Measurements from ENCODE around the gene CCDC24. TPM values are rescaled to one million over a fixed set of nuclear protein-coding genes. Genes with fewer than 3 reads are reported as not detected.

Gene CCDC24
- total RNA-seq, 1 experiment from 2014 or later = 24.4 TPM

DNA sequence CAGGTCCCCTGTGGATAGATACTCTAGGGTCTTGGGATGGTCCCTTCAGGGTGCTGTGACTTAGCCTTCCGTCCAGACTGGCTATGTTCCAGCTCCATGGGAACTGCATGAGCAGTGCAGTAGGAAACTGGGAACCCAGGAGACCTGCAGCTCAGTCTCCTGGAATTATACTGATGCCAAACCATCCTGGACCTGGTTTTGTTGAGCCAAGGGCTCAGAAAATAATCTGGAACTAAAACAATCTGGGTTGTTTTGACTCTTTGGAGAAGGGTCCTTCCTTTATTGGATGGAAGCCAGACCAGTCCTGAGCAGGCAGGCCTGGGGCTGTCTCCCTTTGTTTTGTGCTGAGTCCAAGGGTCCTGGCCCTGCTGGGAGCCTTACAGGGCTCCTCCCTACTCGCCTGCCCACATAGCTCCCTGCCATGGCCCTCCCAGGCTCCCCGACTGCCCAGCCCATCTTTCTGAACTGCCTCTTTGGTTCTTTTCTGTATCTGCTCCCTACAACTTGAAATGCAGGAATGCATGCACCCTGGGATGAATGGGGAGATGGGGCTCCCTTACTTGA is 43.4 kb upstream of the CCDC24 start:
- ATAC-seq (no peak), DNase-seq (ENCODE audit: low read depth, low spot score) (no peak)
- peak overlapping the region; percentile 96 for H3K27ac ChIP-seq (ENCODE audit: low read length)
- H3K27me3 ChIP-seq (ENCODE audit: control insufficient read depth, insufficient read depth, low read length) = no peaks in the 10 kb centered on the region
- no peak for TF ChIP-seq SIN3A (IDR thresholded peaks at IDR 0.05; ENCODE audit: borderline replicate concordance, insufficient read depth, low read depth, low read length)
- no peak for TF ChIP-seq TCF7L2 (IDR thresholded peaks at IDR 0.05; ENCODE audit: low read depth, low read length)
- TF ChIP-seq, protein P1, sequence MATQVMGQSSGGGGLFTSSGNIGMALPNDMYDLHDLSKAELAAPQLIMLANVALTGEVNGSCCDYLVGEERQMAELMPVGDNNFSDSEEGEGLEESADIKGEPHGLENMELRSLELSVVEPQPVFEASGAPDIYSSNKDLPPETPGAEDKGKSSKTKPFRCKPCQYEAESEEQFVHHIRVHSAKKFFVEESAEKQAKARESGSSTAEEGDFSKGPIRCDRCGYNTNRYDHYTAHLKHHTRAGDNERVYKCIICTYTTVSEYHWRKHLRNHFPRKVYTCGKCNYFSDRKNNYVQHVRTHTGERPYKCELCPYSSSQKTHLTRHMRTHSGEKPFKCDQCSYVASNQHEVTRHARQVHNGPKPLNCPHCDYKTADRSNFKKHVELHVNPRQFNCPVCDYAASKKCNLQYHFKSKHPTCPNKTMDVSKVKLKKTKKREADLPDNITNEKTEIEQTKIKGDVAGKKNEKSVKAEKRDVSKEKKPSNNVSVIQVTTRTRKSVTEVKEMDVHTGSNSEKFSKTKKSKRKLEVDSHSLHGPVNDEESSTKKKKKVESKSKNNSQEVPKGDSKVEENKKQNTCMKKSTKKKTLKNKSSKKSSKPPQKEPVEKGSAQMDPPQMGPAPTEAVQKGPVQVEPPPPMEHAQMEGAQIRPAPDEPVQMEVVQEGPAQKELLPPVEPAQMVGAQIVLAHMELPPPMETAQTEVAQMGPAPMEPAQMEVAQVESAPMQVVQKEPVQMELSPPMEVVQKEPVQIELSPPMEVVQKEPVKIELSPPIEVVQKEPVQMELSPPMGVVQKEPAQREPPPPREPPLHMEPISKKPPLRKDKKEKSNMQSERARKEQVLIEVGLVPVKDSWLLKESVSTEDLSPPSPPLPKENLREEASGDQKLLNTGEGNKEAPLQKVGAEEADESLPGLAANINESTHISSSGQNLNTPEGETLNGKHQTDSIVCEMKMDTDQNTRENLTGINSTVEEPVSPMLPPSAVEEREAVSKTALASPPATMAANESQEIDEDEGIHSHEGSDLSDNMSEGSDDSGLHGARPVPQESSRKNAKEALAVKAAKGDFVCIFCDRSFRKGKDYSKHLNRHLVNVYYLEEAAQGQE (IDR thresholded peaks at IDR 0.05; ENCODE audit: insufficient read depth in 1 of 2, low read depth in 2 of 2, low read length in 1 of 2) = no peak
- TF ChIP-seq POLR2AphosphoS5 (IDR thresholded peaks at IDR 0.05; ENCODE audit: low read depth, low read length) = no peak
- TF ChIP-seq, protein P2, sequence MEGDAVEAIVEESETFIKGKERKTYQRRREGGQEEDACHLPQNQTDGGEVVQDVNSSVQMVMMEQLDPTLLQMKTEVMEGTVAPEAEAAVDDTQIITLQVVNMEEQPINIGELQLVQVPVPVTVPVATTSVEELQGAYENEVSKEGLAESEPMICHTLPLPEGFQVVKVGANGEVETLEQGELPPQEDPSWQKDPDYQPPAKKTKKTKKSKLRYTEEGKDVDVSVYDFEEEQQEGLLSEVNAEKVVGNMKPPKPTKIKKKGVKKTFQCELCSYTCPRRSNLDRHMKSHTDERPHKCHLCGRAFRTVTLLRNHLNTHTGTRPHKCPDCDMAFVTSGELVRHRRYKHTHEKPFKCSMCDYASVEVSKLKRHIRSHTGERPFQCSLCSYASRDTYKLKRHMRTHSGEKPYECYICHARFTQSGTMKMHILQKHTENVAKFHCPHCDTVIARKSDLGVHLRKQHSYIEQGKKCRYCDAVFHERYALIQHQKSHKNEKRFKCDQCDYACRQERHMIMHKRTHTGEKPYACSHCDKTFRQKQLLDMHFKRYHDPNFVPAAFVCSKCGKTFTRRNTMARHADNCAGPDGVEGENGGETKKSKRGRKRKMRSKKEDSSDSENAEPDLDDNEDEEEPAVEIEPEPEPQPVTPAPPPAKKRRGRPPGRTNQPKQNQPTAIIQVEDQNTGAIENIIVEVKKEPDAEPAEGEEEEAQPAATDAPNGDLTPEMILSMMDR (IDR thresholded peaks at IDR 0.05) = no peak
- peaks cover 16% of the 10 kb centered on the region for H3K4me1 ChIP-seq (ENCODE audit: control insufficient read depth, insufficient read depth, low read length)
- H3K9me3 ChIP-seq (ENCODE audit: control insufficient read depth, insufficient read depth, low read depth, low read length) = no peaks in the 10 kb centered on the region
- BruUV-seq (replicated peaks) = no TSS peak
- H3K4me3 ChIP-seq (ENCODE audit: low read depth in 2 of 2, low read length in 2 of 2) = peak overlapping the region; percentile 79 to 88
- intact Hi-C loops (cut with micrococcal nuclease; ENCODE audit: unreplicated experiment) (no loop called here), in situ Hi-C loops (cut with HindIII; ENCODE audit: low pct_unique_long_range_greater_than_20kb, low sequenced_read_pairs) (loop anchor here (25.0 kb wide), 1 partner anchor 186 kb away; no protein-coding TSS in a partner anchor)
- ChIA-PET POLR2A (no interaction called here), CTCF (no interaction called here)
- H3K36me3 ChIP-seq (ENCODE audit: control insufficient read depth, insufficient read depth, low read length) = peaks cover 4% of the 10 kb centered on the region; the same call in 1 of the 2 replicates

DNA sequence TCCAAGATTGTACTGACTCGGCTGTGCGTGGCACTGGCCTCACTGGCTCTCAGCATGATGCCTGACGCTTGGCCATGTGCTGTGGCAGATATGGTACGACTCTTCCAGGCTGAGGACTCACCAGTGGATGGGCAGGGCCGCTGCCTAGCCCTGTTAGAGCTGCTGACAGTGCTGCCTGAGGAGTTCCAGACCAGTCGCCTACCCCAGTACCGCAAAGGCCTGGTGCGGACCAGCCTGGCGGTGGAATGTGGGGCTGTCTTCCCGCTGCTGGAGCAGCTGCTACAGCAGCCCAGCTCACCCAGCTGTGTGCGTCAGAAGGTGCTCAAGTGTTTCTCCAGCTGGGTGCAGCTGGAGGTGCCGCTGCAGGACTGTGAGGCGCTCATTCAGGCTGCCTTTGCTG is 41.7 kb upstream of the CCDC24 start:
- CTCF ChIA-PET = interaction anchor here (1.1 kb wide), 1 partner anchor 15 kb away, joined by 3 read pairs; no protein-coding TSS in a partner anchor
- in situ Hi-C loops (cut with HindIII; ENCODE audit: low pct_unique_long_range_greater_than_20kb, low sequenced_read_pairs) (loop anchor here (25.0 kb wide), 1 partner anchor 187 kb away; no protein-coding TSS in a partner anchor), intact Hi-C loops (cut with micrococcal nuclease; ENCODE audit: unreplicated experiment) (no loop called here)
- no peak for ATAC-seq
- Histone ChIP-seq H3K4me1 (ENCODE audit: control insufficient read depth, insufficient read depth, low read length) (peaks cover 16% of the 10 kb centered on the region), H3K9me3 (ENCODE audit: control insufficient read depth, insufficient read depth, low read depth, low read length) (no peaks in the 10 kb centered on the region), H3K36me3 (ENCODE audit: control insufficient read depth, insufficient read depth, low read length) (peaks cover 4% of the 10 kb centered on the region; the same call in 1 of the 2 replicates), H3K4me3 (ENCODE audit: low read depth in 2 of 2, low read length in 2 of 2) (no peak overlapping the region), H3K27me3 (ENCODE audit: control insufficient read depth, insufficient read depth, low read length) (no peaks in the 10 kb centered on the region), H3K27ac (ENCODE audit: low read length) (no peak overlapping the region)
- no TSS peak for BruUV-seq (replicated peaks)
- no peak for DNase-seq (ENCODE audit: low read depth, low spot score)
- POLR2A ChIA-PET = no interaction called here
- no peak for TF ChIP-seq SIN3A (IDR thresholded peaks at IDR 0.05; ENCODE audit: borderline replicate concordance, insufficient read depth, low read depth, low read length)
- TF ChIP-seq, protein P2 (IDR thresholded peaks at IDR 0.05) = no peak
- no peak for TF ChIP-seq TCF7L2 (IDR thresholded peaks at IDR 0.05; ENCODE audit: low read depth, low read length)
- TF ChIP-seq POLR2AphosphoS5 (IDR thresholded peaks at IDR 0.05; ENCODE audit: low read depth, low read length) = no peak
- TF ChIP-seq, protein P1 (IDR thresholded peaks at IDR 0.05; ENCODE audit: insufficient read depth in 1 of 2, low read depth in 2 of 2, low read length in 1 of 2) = no peak

Data from Panc1 (cell line).